GM19099 (cell line): ENCODE data around the gene ANHX.

Source experiments
- POLR2A ChIP-seq: IDR thresholded peaks from 3 replicates; pipeline ENCODE4 v1.6.1; 2011; ENCODE audit warnings: low read depth; ENCODE audit not compliant: insufficient read length; ENCODE audit errors: extremely low read depth

Gene ANHX

DNA sequence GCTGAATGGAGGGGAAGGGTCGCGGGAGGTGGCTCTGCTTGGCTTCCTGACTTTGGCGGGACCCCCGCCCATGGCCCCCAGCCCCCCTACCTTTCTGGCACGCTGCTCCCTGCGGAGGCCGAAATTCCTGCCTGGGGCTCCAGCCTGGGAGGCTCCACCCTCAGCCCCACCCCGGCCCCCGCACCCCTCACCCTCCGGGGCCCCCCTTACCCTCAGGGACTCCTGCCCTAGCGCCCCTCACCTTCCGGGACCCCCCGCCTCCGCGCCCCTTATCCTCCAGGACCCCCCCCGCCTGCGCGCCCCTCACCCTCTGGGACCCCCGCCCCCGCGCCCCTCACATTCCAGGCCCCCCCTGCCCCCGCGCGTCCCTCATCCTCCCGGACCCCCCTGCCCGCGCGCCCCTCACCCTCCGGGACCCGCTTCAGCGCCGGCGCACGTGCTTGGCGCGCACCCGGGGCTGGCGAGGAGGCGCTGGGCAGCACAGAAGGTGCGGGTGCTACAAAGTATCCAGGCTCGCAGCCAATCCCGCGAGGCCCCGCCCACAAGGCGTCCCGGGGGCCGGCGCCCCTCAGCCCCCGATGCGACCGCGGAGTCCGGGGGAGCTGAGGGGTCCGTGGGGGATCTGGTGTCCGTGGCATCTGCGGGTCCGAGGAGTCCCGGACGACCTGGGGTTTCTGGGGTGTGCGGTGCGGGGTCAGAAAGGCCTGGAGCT, at the start of gene ANHX:
TSS of gene ANHX (minus strand) at position 477 of the 712 bp plus-strand sequence. CDS start 1,521 bp downstream, outside the sequence.
- no peak for TF ChIP-seq POLR2A

GRCh38 chr12:133264173-133264572, 28.5 kb upstream of the ANHX start:
- TF ChIP-seq POLR2A: no peak

GRCh38 chr12:133256321-133256720, 20.6 kb upstream of the ANHX start:
- no peak for TF ChIP-seq POLR2A

- no peak for TF ChIP-seq POLR2A
Measured at GRCh38 chr12:133251732-133252131, 16.1 kb upstream of the ANHX start.

GRCh38 chr12:133236556-133236955, 879 bp upstream of the ANHX start:
- TF ChIP-seq POLR2A: no peak

DNA sequence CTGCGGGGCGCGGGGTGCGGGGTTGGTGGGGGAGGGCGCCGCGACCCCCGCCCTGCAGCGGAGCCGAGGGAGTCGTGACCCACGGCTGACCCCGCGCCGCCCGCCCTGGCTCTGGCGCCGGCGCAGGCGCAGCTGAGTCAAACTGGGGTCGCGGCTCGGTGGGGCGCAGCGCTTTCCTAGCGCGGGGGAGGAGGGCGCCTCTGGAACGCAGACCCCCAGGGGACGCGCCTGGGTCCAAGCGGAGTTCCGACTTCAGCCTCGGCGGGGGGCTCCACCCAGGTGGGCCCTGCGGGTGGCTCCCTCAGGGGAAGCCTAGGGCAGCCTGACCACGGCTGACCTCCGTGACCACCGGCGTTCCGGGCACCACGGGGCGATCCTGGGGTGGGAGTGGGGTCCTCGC, 467 bp upstream of the ANHX start:
- no peak for TF ChIP-seq POLR2A

DNA sequence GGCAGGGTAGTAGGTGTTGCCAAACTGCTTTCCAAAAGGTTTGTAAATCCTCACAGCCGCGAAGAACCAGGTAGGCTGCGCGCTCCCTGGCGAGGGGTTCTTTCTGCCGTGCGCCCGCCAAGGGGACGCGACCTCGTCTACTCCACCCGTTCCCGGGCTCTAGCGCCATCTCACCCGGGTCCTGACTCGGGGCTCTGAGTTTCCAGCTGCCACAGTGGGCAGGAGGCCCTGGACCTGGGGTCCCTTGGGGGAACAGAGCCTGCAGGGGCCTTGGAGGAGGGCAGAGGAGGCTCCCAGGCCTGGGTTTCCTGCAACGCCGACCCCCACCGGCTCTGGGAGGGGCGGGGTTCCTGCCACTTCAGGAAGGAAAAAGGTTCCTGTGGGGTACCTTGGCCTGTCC, 706 bp downstream of the ANHX start:
- no peak for TF ChIP-seq POLR2A

- TF ChIP-seq POLR2A: no peak
Measured at GRCh38 chr12:133233993-133234564, 1.6 kb downstream of the ANHX start.

DNA sequence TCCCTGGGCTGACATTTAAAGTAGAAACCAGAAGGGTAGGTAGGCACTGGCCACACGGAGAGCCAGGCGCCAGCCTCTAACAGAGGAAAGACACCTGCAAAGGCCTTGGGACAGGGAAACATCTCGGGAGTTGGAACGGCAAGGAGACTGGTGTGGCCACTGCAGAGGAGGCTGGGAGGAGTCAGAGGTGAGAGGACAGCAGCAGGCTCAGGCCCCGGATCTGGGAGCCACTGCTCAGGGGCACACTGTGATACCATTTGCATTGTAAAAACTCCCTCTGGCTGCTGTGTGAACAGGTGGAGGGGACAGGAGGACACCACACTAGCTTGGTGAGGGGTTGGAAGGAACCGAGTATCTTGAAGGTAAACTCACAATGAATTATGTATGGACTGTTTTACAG, 2.7 kb downstream of the ANHX start:
- no peak for TF ChIP-seq POLR2A

GRCh38 chr12:133231001-133231400, 4.7 kb downstream of the ANHX start:
- no peak for TF ChIP-seq POLR2A

DNA sequence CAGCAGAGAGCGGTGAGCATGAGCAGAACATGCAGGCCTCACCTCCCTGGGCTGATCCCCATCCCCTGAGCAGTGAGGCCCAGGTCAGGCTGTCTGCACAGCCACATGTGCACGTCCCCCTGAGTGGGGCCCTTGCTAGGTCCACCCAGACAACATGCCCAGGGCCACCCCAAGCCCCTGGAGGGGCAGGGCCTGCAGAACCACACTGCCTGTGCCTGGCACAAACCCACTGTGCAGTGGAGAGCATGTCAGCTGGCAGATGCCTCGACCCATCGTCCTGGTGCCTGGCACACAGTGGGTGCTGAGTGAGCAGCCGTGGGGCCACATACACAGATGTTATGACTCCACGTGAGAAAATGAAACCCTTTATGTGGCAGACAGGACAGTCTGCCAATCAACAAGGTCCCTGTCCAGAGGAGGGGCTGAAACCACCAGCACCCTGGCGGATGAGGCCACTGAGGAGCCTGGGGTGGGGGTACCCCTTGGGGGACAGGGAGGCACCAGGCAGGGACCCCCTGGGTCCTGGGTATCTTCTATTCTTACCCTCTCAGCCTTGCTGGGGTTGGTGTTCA, 8.3 kb downstream of the ANHX start:
- no peak for TF ChIP-seq POLR2A

DNA sequence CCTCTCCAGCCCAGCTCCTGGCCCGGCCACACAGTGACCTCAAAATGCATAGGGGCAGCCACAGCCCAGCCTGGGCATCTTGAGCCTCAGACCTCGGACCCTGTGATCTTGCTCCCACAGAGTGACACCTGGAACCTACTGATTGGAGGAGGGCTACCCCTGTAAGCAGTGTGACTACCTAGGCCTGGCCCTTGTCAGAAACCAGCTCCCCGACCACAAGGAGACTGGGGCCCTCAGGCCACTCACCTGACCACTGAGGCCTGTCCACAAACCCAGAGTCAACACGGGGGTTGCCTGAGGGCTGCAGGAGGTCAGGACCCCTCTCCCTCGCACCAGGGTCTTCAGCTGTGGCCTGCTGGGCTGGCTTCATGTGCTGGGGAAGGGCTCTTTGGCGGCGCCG, 9.0 kb downstream of the ANHX start:
- TF ChIP-seq POLR2A: no peak

- no peak for TF ChIP-seq POLR2A
Measured at GRCh38 chr12:133225527-133225926, 10.2 kb downstream of the ANHX start.

DNA sequence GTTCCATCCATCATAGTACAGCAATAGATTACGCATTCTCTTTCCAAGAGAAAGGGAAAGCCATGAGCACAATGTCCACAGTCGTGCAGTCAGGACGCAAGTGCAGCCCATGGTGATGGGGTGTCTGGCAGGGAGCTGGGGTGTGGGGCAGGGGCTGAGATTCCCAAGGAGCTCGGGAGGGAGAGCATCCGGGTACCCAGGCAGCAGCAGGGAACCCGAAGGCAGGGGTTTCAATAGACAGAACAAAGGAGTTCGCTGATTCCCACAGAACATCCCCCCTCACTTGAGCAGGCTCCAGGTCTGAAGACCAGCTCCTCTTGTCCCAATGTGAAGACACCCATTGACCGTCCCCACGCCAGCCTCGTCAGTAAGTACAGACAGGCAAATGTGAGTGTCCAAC, 13.5 kb downstream of the ANHX start:
- no peak for TF ChIP-seq POLR2A

GRCh38 chr12:133221241-133221640, 14.4 kb downstream of the ANHX start:
- TF ChIP-seq POLR2A: no peak

- no peak for TF ChIP-seq POLR2A
Measured at GRCh38 chr12:133220521-133220920, 15.2 kb downstream of the ANHX start.
